HEK293 (cell line): ENCODE data around the gene RACGAP1.

Experiments
- CTCF ChIA-PET: fragments of 350-600 bp; formaldehyde crosslinking; extraction: SDS; loops from one replicate; lab custom pipeline; 2021; ENCODE audit warnings: antibody characterized with exemption; lab: Yijun Ruan, JAX
- POLR2A ChIA-PET: fragments of 300-600 bp; formaldehyde crosslinking; extraction: SDS; loops from one replicate; lab custom pipeline; 2020; ENCODE audit warnings: antibody characterized with exemption, inconsistent platforms; lab: Yijun Ruan, JAX
- H3K27ac ChIP-seq: fragments of 200-500 bp; sonication (Bioruptor generic); 2 replicates; pipeline ENCODE4 v1.5.1; 2014; ENCODE audit warnings: low read depth, low read length, control low read depth, inconsistent platforms; ENCODE audit errors: extremely low read depth
- H3K36me3 ChIP-seq, 2 experiments: fragments of 200-500 bp in 1 of 2; sonication (Bioruptor generic) in 1 of 2; 1 replicate in 1 of 2; 2 replicates in 1 of 2; pipeline ENCODE4 v1.5.1; 2014 to 2017; ENCODE audit warnings: inconsistent platforms in 2 of 2, low read length in 2 of 2; ENCODE audit not compliant: control insufficient read depth in 2 of 2, insufficient read depth in 1 of 2
- H3K4me1 ChIP-seq: fragments of 200-500 bp; sonication (Bioruptor generic); 2 replicates; pipeline ENCODE4 v1.5.1; 2014; ENCODE audit warnings: mild to moderate bottlenecking, low read length, inconsistent platforms; ENCODE audit not compliant: control insufficient read depth, insufficient read depth
- H3K4me3 ChIP-seq: 2 replicates; pipeline ENCODE4 v1.5.1; 2011; ENCODE audit warnings: low read depth, mild to moderate bottlenecking, control low read depth, low read length, moderate library complexity
- H3K9me3 ChIP-seq: fragments of 200-500 bp; sonication (Bioruptor generic); 2 replicates; pipeline ENCODE4 v1.5.1; 2014; ENCODE audit warnings: low read depth, low read length, inconsistent platforms; ENCODE audit not compliant: control insufficient read depth, insufficient read depth
- HIC1 ChIP-seq: fragments of 450-650 bp; formaldehyde crosslinking; IDR thresholded peaks from 2 replicates; pipeline ENCODE4 v1.5.1; 2016; ENCODE audit warnings: missing biosample characterization, missing genetic modification characterization
- KLF17 ChIP-seq: fragments of 450-650 bp; formaldehyde crosslinking; IDR thresholded peaks from 2 replicates; pipeline ENCODE4 v1.5.1; 2016; ENCODE audit warnings: missing biosample characterization, missing genetic modification characterization
- MYNN ChIP-seq: fragments of 450-650 bp; formaldehyde crosslinking; IDR thresholded peaks from 2 replicates; pipeline ENCODE4 v1.5.1; 2016; ENCODE audit warnings: missing biosample characterization, missing genetic modification characterization, borderline replicate concordance
- PRDM10 ChIP-seq: fragments of 450-650 bp; formaldehyde crosslinking; IDR thresholded peaks from 2 replicates; pipeline ENCODE4 v1.5.1; 2016; ENCODE audit warnings: missing biosample characterization, missing genetic modification characterization
- SCRT1 ChIP-seq: fragments of 450-650 bp; formaldehyde crosslinking; IDR thresholded peaks from 2 replicates; pipeline ENCODE4 v1.5.1; 2016; ENCODE audit warnings: missing biosample characterization, missing genetic modification characterization, borderline replicate concordance
- TSHZ1 ChIP-seq: fragments of 450-650 bp; formaldehyde crosslinking; IDR thresholded peaks from 2 replicates; pipeline ENCODE4 v1.5.1; 2016; ENCODE audit warnings: missing biosample characterization, missing genetic modification characterization, borderline replicate concordance
- ZNF16 ChIP-seq: fragments of 450-650 bp; formaldehyde crosslinking; IDR thresholded peaks from 2 replicates; pipeline ENCODE4 v1.5.1; 2016; ENCODE audit warnings: low read depth, missing biosample characterization, missing genetic modification characterization
- ZNF341 ChIP-seq: fragments of 450-650 bp; formaldehyde crosslinking; IDR thresholded peaks from 2 replicates; pipeline ENCODE4; 2016; ENCODE audit warnings: low read depth, missing biosample characterization, missing genetic modification characterization
- ZNF37A ChIP-seq: fragments of 450-650 bp; IDR thresholded peaks from 2 replicates; pipeline ENCODE4 v1.5.1; 2018; ENCODE audit warnings: missing biosample characterization, missing genetic modification characterization
- ZNF398 ChIP-seq: fragments of 450-650 bp; formaldehyde crosslinking; IDR thresholded peaks from 2 replicates; pipeline ENCODE4 v1.5.1; 2017; ENCODE audit warnings: missing biosample characterization, missing genetic modification characterization
- ZNF639 ChIP-seq: fragments of 450-650 bp; formaldehyde crosslinking; IDR thresholded peaks from 2 replicates; pipeline ENCODE4 v1.5.1; 2016; ENCODE audit warnings: missing biosample characterization, missing genetic modification characterization
- ZNF654 ChIP-seq: fragments of 450-650 bp; formaldehyde crosslinking; IDR thresholded peaks from 2 replicates; pipeline ENCODE4 v1.5.1; 2016; ENCODE audit warnings: low read depth, missing biosample characterization, missing genetic modification characterization
- ZNF830 ChIP-seq: fragments of 450-650 bp; IDR thresholded peaks from 2 replicates; pipeline ENCODE4 v1.5.0; 2018; ENCODE audit warnings: missing biosample characterization, missing genetic modification characterization, low read depth, mild to moderate bottlenecking, moderate library complexity

RACGAP1 gene

GRCh38 chr12:49944718-49945117 is 80.6 kb downstream of the RACGAP1 start:
- Histone ChIP-seq H3K4me1 (no peaks in the 10 kb centered on the region), H3K4me3 (no peak overlapping the region), H3K36me3 (no peaks in the 10 kb centered on the region), H3K27ac (no peak overlapping the region), H3K9me3 (no peaks in the 10 kb centered on the region)
- TF ChIP-seq ZNF398 (tag by site-specific recombination) (no peak), ZNF639 (tag by site-specific recombination) (no peak), MYNN (tag by site-specific recombination) (no peak), TSHZ1 (no peak), PRDM10 (tag by site-specific recombination) (no peak), KLF17 (tag by site-specific recombination) (no peak), ZNF37A (tag by site-specific recombination) (no peak), SCRT1 (tag by site-specific recombination) (no peak), ZNF341 (no peak), HIC1 (tag by site-specific recombination) (no peak), ZNF830 (tag by site-specific recombination) (no peak), ZNF654 (tag by site-specific recombination) (no peak), ZNF16 (no peak)
- POLR2A ChIA-PET: interaction anchor here (0.9 to 1.3 kb wide), 2 partner anchors 11 to 58 kb away, joined by 3 read pairs; no protein-coding TSS in a partner anchor
- CTCF ChIA-PET: interaction anchor here (0.8 to 4.0 kb wide), 18 partner anchors 9 to 130 kb away, joined by 3 to 76 read pairs (median 10); no protein-coding TSS in a partner anchor
